Loucy (cell line): Measurements from ENCODE around the gene AGGF1.

ENCODE experiments used
- CTCF ChIP-seq: fragments of 200-600 bp; sonication (generic); conservative IDR thresholded peaks from 2 replicates; pipeline ENCODE4 v1.5.1; 2014; ENCODE audit warnings: mild to moderate bottlenecking, antibody characterized with exemption, low read length
- EZH2phosphoT487 ChIP-seq: fragments of 200-600 bp; IDR thresholded peaks from 2 replicates; pipeline ENCODE4 v1.6.1; 2018; ENCODE audit warnings: antibody characterized with exemption, mild to moderate bottlenecking, moderate library complexity, borderline replicate concordance

DNA sequence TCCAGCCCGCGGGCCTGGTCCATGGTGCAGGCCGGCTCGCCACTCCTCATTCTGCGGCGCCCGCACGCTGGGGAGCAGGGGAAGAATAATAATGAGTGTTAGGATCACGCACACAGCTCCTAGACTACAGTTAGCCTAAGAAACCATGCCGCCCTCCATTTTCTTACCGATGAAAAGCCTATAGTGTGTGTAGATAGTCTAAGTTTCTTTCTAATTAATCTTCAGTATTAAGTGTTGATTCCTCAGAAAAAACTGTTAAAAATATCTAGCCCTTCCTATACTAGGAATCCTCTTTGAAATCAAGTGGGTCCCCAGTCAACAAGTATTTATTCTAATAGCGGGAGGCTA lies 47.6 kb downstream of the AGGF1 start:
- TF ChIP-seq CTCF (no peak), EZH2phosphoT487 (no peak)
